Keratinocyte (primary cell): Measurements from ENCODE around the gene TXLNB.

ENCODE experiments used
- CTCF ChIP-seq, 3 experiments: IDR thresholded peaks in 1 of 3; conservative IDR thresholded peaks in 1 of 3; optimal IDR thresholded peaks in 1 of 3; 2 replicates in 2 of 3; 3 replicates in 1 of 3; pipeline versions ENCODE3 to v1.5.1; 2011; ENCODE audit warnings: low read length in 3 of 3, mild to moderate bottlenecking in 3 of 3, moderate library complexity in 2 of 3, control low read depth in 1 of 3, inconsistent platforms in 1 of 3; ENCODE audit not compliant: insufficient read depth in 2 of 3; ENCODE audit errors: extremely low read depth in 1 of 3
- EZH2 ChIP-seq: IDR thresholded peaks from one replicate; pipeline ENCODE4 v1.6.1; 2012; ENCODE audit warnings: inconsistent platforms, mild to moderate bottlenecking, low read length, moderate library complexity

- TF ChIP-seq CTCF (optimal IDR thresholded peaks at IDR 0.05 in 1 of 3, IDR thresholded peaks at IDR 0.05 in 1 of 3, conservative IDR thresholded peaks at IDR 0.05 in 1 of 3; ENCODE audit: extremely low read depth in 1 of 3, insufficient read depth in 2 of 3, low read length in 3 of 3) = no peak
- TF ChIP-seq EZH2 = no peak
These were observed 13.6 kb downstream of the TXLNB start for GRCh38 chr6:139278190-139278589.
